T47D (cell line): ENCODE measurements around the gene HSPB9.

ENCODE experiments used
- DNase-seq, 2 experiments: peaks; one replicate each; pipeline versions ENCODE4 v3.0.0 to v3.0.0-alpha.2; 2011 to 2012; ENCODE audit warnings: low read depth in 1 of 2, low spot score in 1 of 2
- JUND ChIP-seq: IDR thresholded peaks from 2 replicates; pipeline ENCODE4 v1.6.1; 2012; ENCODE audit warnings: low read depth
- in situ Hi-C: cut with HindIII; loops from 2 replicates; pipeline ENCODE4 v1.10.0; 2016; ENCODE audit warnings: low sequenced_read_pairs, low pct_unique_long_range_greater_than_20kb

Gene HSPB9

DNA sequence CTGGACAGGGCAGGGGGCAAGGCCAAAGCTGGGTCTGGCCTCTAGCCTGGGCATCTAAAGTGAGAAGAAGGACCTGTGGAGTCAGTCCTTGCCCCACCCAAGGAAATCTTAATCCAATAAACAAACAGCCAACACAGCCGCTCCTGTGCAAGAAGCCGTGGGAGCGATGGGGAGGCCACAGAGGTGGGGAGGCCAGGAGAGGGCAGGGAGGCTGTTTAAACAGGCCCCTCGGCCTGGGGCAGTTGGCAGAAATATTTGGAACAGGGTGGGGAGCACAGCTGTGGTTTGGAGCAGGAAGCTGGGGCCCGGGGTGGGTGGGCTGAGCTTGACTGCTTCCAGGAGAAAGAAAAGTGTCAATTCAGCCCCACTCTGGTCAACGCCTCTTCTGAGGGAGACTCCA is 29.7 kb upstream of the HSPB9 start:
- TF ChIP-seq JUND = no peak
- DNase-seq = no peak
- in situ Hi-C loops = no loop called here

DNA sequence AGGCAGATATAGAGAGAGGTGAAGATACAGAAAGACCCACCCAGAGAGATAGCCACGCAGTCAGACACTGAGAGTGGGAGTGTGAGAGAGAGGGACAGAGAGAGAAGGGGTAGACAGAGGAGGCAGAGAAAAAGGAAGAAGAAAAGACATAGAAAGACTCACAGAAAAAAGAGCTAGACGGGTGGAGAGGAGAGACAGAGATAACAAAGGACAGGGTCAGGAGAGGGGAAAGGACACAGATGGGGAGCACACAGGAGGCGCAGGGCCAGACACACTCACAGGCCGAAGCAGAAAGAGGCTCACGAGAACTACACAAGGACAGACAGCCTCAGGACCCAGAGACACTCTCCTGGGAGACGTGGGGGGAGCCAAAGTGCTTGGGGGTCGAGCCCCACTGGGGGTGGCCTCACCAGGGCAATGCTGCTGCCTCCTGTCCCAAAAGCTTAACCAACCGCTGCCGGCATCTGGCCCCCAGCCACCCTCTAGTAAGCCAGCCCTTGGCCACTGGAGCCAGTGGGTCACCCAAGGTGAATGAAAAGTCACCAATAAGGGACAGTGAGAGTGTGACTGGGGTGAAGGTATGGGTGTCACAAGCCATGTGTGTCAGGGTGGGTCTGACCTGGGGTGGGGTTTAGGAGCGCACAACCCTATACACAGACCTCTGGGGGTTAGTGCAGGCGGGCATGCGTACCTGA is 28.1 kb upstream of the HSPB9 start:
- no peak for DNase-seq
- in situ Hi-C loops = no loop called here

DNA sequence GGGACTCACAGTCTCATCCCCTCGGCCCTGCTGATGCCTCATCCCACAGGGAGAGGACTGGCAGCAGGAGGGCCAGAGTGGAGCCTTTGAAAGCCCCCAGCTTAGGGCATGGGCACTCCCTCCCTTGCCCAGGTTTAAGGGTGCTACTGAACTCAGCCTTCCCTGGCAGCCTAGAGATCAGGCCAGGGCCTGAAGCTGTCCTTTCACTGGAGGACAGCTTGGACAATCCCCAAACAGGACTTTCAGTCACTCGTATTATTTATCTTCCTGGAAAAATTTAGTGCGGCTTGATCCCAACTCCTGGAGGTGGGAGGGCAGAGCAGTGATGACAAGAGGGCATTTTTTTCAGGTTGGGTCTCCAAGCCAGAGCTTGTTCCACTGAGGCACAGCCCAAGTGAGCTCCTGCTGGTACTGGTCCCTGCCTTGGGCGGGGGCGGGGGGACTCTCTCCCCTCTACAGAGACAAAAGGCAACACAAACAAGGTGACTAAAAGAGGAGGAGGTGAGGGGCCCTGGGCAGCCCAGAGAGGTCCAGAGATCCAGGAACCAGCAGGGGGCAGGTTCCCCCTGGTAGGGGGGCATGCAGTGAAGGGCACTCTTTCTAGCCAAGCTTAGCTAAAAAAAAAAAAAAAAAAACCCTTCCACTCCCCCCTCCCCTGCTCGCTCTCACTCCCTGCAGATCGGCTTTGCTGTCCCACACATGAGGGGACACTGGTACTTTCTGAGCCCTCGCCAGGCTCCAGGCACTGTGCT is 26.1 kb upstream of the HSPB9 start:
- DNase-seq = no peak
- no peak for TF ChIP-seq JUND
- in situ Hi-C loops = no loop called here

More for the DNA sequence above, 28.1 kb upstream of the HSPB9 start:
- no peak for TF ChIP-seq JUND

DNA sequence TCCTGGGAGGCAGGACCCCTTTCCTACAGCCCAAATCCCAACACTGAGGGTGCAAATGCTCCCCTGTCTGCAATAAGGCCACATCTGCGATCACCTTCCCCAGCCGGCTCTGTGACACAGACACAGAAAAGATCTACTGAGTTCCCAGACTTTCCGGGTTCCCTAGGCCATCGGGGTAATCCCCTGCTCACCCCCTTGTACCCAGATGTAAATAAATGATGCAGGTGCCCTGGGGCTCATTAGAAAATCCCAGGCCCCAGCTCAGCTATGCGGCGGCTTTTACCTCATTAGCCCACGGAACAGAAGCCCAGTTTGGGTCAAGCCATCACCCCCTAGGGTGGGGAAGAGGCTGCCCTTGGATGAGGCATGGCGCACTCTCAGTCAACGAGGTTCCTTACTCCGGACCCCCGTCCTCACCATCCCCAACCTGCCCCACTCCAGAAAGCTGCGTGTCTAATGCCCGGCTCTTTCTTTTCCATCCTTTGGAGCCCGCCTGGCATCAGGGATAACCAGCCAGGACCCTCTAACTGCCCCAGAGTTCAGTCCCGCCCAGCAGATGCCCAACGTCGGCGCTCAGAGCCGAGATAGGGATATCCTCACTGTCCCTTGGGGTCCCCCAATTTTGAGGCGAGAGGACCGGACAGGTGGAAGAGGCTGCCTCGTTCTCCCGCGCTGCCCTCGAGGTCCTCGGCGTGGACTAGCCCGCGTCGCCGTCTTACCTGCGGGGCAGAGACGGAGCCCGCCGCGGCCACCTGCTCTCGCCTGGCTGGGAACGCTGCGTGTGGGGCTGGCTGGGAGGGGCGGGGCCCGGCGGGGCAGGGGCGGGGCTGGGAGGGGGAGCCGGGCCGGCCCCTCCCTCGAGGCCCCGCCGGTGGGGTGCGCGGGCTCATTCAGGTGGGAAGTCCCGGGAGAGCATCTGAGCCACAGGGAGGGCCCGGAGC is 24.6 kb upstream of the HSPB9 start, which contains the start of gene ZNF385C:
ZNF385C (minus strand) TSS at position 783 of the 941 bp plus-strand sequence. CDS start 35,417 bp downstream, outside the sequence.
- no peak for TF ChIP-seq JUND
- in situ Hi-C loops = no loop called here
- peak in 1 of 2 experiments; percentile 60 for DNase-seq

DNA sequence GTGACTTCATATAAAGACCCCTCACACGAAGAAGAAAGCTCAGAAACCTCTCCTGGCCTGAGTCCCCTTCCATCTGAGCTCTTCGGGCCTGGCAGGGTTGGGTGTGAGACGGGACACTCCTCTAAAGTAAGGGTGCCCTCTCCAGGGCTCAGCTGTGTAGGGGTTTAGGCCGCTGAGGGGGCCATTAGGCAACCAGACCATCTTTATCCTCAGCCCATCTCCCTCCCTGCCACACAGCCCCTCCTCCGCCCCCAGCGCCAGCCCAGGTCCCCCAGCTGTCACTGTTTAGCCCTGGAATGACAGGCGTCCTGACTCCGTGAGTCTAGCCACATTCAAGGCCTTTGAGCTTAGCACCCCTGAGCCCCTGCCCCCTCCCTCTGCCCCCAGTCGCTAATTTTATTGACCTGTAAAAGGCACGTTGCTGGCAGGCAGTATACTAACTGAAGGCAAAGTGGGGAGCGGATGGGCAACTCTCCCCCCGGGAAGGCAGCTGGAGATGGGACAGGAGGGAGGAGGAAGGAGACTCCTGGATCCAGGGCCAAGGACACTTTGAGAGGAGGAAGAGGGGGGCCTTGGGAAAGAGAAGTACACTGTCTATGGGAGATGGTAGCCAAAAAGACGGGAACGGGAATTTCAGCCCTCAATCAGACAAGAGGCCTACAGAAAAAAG is 23.7 kb upstream of the HSPB9 start:
- in situ Hi-C loops = no loop called here
- DNase-seq = no peak
- no peak for TF ChIP-seq JUND

DNA sequence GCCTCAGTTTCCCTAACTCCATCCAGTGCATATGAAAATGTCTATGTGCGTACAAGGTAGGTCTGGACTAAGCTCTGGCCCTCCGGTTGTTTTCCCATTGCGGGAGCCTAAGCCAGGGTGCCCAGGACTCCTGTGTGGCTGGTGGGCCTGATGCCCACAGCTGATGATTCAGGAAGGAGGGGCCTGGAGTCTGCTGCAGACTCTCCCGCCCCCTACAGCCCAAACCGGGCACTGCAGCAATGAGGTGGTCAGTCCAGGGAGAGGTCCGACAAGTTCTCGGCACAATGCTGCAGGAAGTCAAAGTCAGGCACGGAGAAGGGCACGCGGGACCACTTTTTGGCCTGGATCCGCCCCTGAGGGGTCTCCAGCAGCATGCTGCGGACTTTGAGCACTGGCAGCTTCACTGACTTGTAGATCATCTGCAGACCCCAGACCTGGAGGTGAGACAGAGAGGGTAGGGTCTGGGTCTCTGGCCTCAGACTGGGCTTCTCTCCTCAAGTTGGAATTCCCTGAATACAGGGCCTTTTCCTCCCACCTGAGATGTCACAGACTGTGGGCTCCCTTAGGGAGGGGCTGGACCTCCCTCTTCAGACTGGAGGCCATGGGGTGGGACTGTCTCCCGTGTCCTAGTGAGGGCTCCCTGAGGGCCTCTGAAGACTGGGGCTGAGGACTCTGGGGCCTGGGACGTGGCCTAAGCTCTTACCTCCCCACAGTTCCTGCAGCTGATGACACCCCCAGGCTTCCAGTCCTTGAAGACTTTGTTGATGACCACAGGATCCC is 20.9 kb upstream of the HSPB9 start:
- in situ Hi-C loops = no loop called here
- peak; percentile 78 to 90 for DNase-seq
- TF ChIP-seq JUND = no peak

DNA sequence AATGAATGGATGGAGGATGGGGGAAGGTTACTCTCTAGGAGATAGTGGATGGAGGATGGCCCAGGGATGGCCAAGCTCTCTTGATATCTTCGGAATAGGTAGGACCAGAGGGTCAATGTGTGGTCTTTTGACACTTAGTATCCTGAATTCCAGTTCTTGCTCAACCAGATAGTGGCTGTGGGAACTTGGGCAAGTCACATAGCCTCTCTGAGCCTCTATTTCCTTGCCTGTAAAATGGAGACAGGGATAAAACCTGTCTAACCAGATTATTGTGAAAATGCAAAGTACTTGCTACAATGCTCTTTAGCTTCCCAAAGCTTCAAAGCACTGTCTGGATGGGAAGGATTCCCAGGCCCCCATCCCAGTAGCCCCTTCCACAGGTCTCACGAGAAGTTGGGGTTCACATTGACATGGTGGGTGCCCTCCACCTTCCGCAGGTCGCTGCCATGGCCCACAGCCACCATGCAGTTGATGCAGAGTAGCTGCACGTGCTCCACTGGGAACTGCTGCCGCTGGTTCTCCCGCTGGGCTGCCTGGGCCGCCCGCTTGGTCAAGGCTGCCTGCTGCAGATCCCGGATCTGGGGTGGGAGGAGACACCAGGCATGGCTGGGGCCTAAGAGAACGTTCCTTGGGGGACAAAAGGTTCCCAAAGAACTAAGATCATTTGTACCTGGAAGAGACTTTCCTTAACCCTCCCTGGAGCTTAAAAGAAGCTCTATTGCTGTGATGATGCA is 19.2 kb upstream of the HSPB9 start:
- DNase-seq = no peak
- in situ Hi-C loops = no loop called here
- no peak for TF ChIP-seq JUND

DNA sequence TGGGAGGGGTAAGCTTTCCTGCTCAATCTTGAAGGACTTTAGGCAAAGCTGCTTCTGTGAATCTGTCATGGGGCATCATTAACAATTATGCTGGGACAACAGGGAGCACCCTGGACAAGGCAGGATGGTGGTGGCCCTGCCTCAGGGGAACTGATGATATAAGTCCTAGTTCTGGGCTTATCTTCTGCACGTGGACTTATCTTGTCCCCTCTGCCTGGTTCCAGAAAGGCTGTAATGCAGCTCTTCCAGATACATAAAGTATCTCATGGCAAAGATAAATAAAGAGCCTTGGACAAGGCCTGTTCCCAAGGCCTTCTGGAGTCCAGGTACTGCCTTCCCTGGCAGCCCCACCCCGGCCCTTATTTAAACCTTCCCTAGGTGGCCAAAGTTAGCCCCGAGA is 18.3 kb upstream of the HSPB9 start:
- no peak for DNase-seq
- in situ Hi-C loops = no loop called here
- no peak for TF ChIP-seq JUND

DNA sequence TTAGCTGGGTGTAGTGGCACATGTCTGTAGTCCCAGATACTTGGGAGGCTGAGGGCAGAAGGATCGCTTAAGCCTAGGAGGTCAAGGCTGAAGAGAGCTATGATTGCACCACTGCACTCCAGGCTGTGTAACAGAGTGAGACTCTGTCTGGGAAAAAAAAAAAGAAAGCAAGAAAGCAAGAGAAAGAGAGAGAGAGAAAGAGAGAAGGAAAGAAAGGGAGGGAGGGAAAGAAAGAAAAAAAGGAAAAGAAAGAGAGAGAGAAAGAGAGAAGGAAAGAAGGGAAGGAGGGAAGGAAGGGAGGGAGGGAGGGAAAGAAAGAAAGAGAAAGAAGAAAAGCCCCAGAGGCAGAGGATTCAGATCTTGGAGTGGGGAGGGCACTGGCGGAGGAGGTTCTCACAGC is 16.6 kb upstream of the HSPB9 start:
- in situ Hi-C loops = no loop called here
- TF ChIP-seq JUND = no peak
- no peak for DNase-seq

DNA sequence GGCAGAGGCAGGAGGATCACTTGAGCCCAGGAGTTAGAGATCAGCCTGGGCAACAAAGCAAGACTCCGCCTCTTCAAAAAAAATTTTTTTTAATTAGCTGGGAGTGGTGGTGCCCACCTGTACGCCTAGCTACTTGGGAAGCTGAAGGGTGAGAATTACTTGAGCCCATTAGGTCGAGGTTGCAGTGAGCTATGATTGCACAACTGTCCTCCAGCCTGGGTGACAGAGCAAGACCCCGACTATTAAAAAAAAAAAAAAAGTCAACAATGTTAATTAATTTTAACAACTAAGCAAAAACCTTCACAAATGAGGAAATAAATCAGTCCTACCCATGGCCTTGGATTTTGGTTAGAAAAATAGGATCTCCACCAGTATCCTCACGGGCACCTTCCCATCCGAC is 15.5 kb upstream of the HSPB9 start:
- in situ Hi-C loops = no loop called here
- TF ChIP-seq JUND = no peak
- no peak for DNase-seq
